NK-92 treated with Interleukin-12 subunit alpha and Interleukin-12 subunit beta, amount 100 ng/mL, for 24 hours (cell line): ENCODE measurements around the gene HDAC8.
"Not testable (repeated sequence)": the region's sequence is repeated elsewhere in the genome, so short reads cannot be mapped to it uniquely, and the experiment has no call there.

ENCODE experiments used
- DNase-seq: peaks from one replicate; lab custom pipeline; 2025; lab: John Stamatoyannopoulos, UW

HDAC8 gene

GRCh38 chrX:72532366-72532765 is 40.3 kb downstream of the HDAC8 start:
- no peak for DNase-seq

DNA sequence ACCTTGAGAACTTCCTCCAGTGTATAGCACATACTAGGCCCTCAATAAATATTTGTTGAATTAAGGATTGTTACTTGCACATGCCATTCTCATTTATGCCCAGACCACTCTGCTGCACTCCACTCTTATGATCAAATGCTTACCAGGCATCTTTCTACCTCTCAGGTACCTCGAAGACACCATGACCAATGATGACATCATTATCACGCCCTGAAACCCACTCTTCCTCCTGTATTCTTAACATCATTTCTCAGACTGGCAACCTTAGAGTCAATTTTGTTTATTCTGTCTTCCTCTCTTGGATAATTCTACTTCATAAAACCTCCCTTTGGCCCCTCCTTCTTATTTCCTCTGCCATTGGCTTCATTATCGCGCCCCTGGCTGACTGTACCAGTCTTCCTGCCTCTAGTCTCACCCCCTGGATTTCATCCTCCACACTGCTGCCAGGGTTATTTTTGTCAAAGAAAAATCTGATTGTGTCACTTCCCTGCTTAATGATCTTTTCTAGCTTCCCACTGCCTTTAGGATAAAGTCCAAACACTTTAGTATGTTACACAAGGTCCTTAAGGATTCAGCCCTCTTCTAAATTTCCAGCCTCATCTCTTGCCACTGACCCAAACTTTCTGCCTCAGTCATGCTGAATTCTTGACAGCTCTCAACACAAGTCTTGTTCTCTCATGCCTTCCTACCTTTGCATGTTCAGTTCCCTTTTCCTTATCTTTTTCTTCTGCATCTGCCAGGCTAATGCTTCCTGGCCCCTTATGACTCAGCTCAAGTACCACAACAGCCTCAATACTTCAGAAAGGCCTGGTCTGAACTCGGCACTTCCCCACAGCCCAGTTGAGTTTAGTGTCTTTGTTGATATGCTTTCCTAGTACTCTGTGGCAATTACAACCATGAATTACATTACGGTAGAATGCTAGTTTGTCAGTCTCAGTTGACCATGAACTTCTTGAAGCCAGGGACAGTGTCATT is 45.8 kb downstream of the HDAC8 start:
- DNase-seq = no peak

- DNase-seq = no peak
These were observed 73.9 kb downstream of the HDAC8 start for GRCh38 chrX:72498782-72499181.

DNA sequence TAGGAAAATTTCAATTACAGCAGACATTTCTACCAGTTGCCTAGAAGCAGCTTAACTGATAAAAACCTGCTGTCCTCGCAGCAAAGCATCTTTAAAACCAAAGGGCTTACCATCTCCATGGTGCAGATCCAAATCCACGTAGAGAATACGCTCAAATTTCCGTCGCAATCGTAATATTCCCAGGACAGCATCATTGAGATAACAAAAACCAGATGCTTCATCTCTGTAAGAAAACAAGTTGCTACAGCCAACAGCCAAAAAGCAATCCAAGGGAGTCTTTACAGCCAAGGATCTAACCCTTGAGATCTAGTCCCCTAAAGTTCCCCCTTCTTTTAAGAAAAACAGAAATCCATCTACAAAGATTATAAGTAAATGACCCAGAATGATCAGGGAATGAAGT is 77.6 kb downstream of the HDAC8 start:
- DNase-seq = no peak

DNA sequence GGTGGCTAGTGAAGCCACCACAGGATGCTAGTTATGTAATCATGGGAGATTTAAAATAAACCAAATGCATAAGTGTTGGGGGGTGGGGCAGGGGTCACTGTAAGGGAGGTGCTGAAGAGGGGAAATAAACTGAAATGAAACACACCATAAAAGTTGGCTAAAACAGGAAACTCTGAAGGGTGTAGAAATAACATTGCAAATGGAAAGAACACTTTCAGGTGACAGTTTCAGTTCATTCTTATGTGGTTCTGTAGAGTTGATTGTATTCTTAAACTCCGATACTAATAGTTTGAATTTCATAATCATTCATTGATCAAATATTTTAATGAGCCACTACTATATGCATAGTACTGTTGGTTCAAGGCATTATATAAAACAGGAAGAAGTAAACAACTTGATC is 80.1 kb downstream of the HDAC8 start:
- no peak for DNase-seq

DNA sequence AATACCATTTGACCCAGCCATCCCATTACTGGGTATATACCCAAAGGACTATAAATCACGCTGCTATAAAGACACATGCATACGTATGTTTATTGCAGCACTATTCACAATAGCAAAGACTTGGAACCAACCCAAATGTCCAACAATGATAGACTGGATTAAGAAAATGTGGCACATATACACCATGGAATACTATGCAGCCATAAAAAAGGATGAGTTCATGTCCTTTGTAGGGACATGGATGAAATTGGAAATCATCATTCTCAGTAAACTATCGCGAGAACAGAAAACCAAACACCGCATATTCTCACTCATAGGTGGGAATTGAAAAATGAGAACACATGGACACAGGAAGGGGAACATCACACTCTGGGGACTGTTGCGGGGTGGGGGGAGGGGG is 82.4 kb downstream of the HDAC8 start:
- DNase-seq = not testable (repeated sequence)

- DNase-seq = no peak
These were observed 85.0 kb downstream of the HDAC8 start for GRCh38 chrX:72487661-72488060.

DNA sequence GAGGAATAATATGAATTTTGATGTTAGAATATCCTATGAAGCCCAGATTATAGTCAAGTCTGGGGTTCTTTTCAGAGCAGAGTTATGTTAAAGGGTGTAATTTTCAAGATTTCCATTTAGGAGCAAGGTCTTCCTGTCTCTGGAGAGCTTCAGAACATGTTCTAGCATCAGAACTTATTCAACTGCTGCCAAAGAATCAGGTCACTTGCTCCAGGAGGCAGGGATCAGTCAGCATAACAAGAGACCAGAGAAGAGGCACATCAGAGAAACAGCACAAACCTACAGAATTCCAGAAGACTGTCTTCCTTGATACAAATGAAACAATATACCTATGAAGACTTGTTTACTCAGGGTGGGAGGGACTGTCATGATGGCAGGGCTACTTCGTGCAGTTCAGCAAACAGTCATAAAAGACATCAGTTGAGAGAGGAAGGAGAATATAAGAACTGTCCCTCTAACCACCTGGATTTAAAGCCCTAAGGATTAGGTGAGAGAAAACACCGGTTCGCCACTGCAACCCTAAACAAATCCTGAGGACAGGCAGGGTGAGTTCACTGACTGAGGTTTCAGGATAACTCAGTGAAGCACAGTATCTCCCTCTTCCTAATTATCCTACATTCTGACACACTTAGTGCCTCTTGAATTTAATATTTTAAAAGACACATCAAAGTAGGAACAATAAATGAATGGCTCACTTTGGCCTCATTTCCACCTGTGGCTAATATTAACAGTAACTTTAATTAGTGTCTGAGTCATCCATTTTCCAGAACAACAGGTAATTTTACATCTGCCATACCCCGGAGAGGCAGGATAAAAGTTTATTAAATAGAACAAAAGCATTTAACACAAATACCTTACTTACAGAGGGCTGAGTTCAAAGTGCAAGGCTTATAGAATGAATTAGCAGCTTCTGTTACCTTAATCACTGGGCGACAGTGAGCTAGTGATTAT is 93.0 kb downstream of the HDAC8 start:
- no peak for DNase-seq

DNA sequence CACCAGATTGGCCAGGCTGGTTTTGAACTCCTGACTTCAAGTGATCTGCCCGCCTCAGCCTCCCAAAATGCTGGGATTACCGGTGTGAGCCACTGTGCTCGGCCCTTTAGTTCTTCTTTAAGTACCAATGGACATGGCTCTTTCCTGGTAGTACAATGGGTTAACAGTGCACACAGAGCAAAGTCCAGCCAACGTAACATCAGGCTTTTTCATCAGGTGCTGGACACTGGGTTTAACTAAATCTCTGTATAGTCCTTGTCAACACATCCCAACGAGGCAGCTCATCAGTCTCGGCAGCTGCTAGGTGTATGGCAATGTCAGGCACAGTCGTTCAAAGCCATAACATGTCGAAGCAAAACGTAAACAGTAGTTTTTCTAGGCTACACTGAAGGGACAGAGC is 93.8 kb downstream of the HDAC8 start:
- no peak for DNase-seq

DNA sequence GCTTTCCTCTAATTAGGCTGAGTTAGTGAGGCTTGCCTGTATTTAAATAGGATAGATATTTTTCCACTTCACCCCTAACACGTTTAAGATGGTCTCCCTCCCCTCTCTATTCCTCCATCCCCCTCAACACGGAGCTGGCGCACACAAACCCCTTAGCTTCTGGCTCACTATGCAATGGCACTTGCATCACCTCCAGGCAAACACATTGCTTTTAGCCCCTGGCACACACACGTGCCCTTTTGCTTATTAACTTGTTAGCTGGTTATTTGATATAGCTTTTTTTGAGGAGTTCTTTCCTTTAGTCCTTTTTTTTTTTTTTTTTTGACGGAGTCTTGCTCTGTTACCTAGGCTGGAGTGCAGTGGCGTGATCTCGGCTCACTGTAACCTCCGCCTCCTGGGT is 94.3 kb downstream of the HDAC8 start:
- DNase-seq = no peak

DNA sequence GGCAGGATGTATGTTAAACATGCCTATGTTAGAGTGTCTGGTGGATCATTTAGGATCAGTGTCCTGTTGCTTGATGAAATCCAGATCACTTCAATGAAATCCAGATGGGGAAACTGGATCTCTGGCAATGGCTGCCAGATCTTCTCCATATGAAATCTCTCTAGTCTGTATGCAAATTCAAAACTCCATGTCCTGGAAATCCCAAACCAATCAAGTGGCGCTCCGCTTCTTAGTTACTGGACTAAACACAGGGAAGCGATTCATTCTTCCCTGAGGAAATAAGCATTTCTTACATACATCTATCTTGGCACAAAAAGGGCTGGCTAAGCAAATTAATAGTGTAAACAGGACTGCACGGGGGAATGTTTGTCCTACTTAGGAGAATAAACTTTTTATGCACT is 94.9 kb downstream of the HDAC8 start:
- DNase-seq = no peak

DNA sequence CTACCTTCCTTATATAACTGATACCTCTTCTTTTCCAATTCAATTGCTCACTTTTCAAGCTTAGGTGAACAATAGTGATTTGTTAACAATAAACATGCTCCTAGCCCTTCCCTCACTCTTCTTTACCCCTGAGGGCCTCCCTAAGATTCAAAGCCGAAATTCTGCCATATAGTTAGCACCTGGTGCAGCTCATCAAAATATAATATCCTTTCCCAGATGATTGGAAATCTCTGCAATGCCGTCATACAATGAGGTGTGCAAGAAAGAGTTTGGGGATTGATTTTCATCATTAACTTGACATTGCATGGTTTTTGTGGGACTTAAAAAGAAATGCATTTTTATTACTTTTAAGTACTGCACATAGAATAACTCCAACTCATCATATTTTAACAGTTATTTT is 95.3 kb downstream of the HDAC8 start:
- DNase-seq = no peak

- DNase-seq = no peak
These were observed 96.5 kb downstream of the HDAC8 start for GRCh38 chrX:72475952-72476668.

GRCh38 chrX:72475338-72475737 is 97.3 kb downstream of the HDAC8 start:
- DNase-seq = no peak

DNA sequence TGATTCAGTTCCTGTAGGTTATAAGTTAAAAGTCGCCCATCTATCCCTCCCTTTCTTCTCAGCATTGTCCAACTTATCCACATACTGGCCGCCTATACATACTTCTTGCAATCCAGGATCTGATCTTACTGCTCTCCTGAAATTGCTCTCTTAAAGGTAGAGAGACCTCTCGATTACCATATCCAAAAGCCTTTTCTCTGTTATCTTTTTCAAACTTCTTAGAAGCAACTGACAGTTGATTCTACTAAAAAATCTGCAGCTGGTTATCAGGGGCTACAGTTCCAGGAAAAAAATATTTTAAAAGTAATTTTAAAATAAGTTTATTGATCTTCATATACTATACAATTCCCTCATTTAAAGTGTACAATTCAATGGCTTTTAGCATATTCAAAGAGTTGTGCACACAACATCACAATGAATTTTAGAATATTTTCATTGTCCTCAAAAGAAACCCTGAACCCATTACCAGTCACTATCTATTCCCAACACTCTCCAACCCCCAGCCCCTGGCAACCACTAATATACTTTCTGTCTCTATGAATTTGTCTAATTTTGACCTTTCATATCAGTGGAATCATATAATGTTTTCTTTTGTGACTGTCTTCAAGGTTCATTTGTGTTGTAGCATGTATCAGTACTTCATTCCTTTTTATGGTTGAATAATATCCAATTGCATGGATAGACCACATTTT is 102.0 kb downstream of the HDAC8 start:
- DNase-seq = no peak

GRCh38 chrX:72470117-72470516 is 102.5 kb downstream of the HDAC8 start:
- no peak for DNase-seq

DNA sequence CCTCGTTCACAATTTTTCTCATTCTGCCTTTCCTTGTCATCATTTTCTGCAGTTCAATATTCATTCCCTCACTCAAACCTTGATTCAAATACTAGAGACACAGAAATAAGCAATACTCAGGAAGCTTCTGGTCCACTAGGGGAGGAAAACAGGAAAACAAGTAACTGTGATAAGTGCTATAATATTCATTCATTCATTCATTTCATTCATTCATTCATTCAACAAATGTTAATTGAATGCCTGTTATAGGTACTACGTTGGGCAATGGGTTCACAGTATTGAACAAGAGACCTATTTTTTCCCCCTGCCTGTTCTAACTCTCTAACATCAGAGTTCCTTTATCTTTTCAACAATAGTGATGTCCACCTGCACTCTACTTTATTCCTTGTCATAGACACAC is 104.0 kb downstream of the HDAC8 start:
- DNase-seq = no peak

GRCh38 chrX:72467135-72467534 is 105.5 kb downstream of the HDAC8 start:
- no peak for DNase-seq

DNA sequence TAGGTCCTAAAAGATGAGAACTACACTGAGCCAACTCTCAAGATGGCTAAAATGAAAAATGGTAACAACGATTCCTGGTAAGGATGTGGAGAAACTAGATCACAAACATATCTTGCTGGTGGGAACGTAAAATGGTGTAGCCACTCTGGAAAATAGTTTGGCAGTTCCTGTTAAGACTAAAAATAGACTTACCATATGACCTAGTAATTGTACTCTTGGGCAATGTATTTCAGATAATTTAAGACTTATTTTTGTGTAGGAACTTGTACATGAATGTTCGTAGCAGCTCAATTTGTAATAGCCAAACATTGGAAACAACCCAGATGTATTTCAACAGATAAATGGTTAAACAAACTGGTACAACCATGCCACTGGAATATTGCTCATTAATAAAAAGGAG is 106.2 kb downstream of the HDAC8 start:
- DNase-seq = no peak

DNA sequence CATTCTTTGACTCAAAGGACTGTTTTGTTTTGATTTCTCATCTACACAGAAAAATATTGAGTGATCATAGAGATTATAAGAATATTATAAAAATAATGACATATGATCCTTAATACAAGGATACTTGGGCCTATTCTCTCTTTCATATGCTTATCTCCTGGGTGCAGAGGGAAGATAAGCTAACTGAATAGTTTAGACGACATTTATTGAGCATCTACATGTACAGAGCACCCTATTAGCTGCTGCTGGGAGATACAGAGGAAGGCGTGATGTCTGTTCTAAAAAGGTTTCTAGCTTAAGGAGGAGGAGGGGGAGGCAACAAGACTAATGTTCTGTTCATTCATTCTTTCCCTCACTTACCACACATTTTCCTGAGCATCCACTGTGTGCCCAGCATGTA is 106.8 kb downstream of the HDAC8 start:
- DNase-seq = no peak

DNA sequence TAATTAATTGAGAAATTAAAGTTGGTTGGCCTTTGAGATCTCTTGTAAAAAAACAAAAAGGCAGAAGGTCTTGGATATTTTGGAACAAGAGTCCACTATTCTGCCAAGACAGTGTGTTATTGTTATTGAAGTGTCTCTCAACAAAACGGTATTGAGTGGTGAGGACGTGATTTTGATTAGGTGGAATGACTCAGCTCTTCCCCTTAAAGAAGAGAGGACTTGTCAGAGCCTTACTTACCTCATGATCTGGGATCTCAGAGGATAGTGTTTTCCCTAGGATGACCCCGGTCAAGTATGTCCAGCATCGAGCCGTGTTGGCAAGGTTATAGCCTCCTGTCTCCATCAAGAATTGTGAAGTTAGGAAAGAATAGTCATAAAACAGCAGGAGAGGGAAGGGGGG is 110.9 kb downstream of the HDAC8 start:
- no peak for DNase-seq

DNA sequence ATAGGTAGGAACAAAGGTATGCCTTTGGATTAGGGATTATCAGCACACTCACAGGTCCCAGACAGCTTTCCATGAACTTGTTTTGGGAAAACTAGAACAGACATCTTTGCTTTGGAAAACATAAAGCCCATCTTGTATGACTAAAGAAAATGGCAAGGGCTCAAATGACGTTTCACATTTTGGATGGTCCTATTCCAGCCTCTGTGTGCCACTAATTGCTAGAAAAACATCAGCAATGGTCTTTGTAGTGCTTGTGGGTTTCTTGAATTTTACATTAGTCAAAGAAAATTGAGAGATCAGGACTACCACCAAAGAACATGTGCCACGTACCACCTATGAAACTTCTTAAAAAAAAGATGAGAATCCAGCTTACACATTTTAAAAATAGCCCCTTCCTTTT is 111.4 kb downstream of the HDAC8 start:
- no peak for DNase-seq
